ENCODE measurements around the gene STUB1.
"Not testable (repeated sequence)": the region's sequence is repeated elsewhere in the genome, so short reads cannot be mapped to it uniquely, and the experiment has no call there.

Gene STUB1

GRCh38 chr16:678858-679813 lies 1.1 kb upstream of the STUB1 start:
- DNase-seq (ENCODE audit: low read depth), result no peak

- no peak for DNase-seq (ENCODE audit: low read depth)
These were observed 375 bp downstream of the STUB1 start for GRCh38 chr16:680625-680945.

GRCh38 chr16:680967-681745 lies 946 bp downstream of the STUB1 start:
- no peak for DNase-seq (ENCODE audit: low read depth)

GRCh38 chr16:681746-682427 lies 1.7 kb downstream of the STUB1 start:
- no peak for DNase-seq (ENCODE audit: low read depth)

- DNase-seq (ENCODE audit: low read depth), result no peak
These were observed 2.5 kb downstream of the STUB1 start for GRCh38 chr16:682493-683395.

GRCh38 chr16:683396-684070 lies 3.3 kb downstream of the STUB1 start:
- DNase-seq (ENCODE audit: low read depth), result no peak

GRCh38 chr16:684071-684794 lies 4.0 kb downstream of the STUB1 start, which contains the start of gene JMJD8:
JMJD8 (minus strand) TSS chr16:684334; CDS start chr16:684319, 15 bp downstream.
- peak; percentile 95 for DNase-seq (ENCODE audit: low read depth)

GRCh38 chr16:684961-685696 lies 4.9 kb downstream of the STUB1 start:
- DNase-seq (ENCODE audit: low read depth), result no peak

- no peak for DNase-seq (ENCODE audit: low read depth)
These were observed 5.8 kb downstream of the STUB1 start for GRCh38 chr16:685967-686366.

GRCh38 chr16:686459-687260 lies 6.5 kb downstream of the STUB1 start:
- DNase-seq (ENCODE audit: low read depth), result no peak

GRCh38 chr16:687499-687898 lies 7.3 kb downstream of the STUB1 start:
- no peak for DNase-seq (ENCODE audit: low read depth)

GRCh38 chr16:689175-689897 lies 9.1 kb downstream of the STUB1 start:
- no peak for DNase-seq (ENCODE audit: low read depth)

- not testable (repeated sequence) for DNase-seq (ENCODE audit: low read depth)
These were observed 11.0 kb downstream of the STUB1 start for GRCh38 chr16:691242-691641.

GRCh38 chr16:692356-693108 lies 12.3 kb downstream of the STUB1 start:
- DNase-seq (ENCODE audit: low read depth), result no peak

- DNase-seq (ENCODE audit: low read depth), result no peak
These were observed 13.2 kb downstream of the STUB1 start for GRCh38 chr16:693364-693763.

- DNase-seq (ENCODE audit: low read depth), result no peak
These were observed 13.6 kb downstream of the STUB1 start for GRCh38 chr16:693766-694165.

- DNase-seq (ENCODE audit: low read depth), result no peak
These were observed 14.1 kb downstream of the STUB1 start for GRCh38 chr16:694187-694862.

Measured in stimulated activated CD4-positive, alpha-beta T cell treated with anti-CD3 and anti-CD28 coated beads, Interleukin-2, amount 100 ng/mL, for 4 hours (primary cell).